GM18858 (cell line): ENCODE results near the gene GABBR2.
"Not testable (repeated sequence)": the region's sequence is repeated elsewhere in the genome, so short reads cannot be mapped to it uniquely, and the experiment has no call there.

Experiments
- ATAC-seq: cut with Tn5 transposase; IDR thresholded peaks from one replicate; pipeline ENCODE4 v1.9.1; 2021; ENCODE audit not compliant: unreplicated experiment

GABBR2 gene

DNA sequence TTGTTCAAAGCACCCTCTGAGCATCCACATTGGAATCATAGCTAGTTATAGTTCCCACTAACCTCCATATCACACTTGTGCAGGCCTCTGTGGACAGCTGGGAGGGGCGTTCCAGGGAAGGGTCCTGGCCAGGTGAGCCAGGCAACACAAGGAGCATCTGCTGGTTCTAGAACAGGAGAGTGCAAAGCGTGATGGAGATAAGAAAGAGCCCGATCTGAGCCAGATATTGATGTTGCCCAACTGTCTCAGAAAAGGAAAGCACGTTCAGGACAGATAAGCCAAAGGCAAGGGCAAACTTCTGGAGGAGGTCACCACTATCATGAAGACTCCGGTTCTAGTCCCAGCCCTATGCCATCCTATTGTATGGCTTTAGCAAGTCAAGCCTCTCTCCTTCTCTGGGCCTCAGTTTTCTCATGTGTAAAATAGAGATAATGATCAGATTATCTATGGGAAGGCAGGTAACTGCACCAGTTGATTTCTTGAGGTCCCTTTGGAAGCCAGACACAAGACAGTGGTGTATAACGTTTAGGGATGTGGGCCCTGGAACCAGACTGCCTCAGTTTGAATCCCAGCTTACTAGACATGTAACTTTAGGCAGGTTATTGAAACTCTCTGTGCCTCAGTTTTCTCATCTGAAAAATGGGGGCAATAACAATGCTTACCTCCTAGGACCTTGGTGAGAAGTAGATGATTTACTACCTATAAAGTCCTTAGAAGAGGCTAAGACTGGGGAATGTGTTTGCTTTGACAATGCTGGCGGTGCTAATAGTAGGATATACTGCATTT, 19.8 kb downstream of the GABBR2 start:
- no peak for ATAC-seq

DNA sequence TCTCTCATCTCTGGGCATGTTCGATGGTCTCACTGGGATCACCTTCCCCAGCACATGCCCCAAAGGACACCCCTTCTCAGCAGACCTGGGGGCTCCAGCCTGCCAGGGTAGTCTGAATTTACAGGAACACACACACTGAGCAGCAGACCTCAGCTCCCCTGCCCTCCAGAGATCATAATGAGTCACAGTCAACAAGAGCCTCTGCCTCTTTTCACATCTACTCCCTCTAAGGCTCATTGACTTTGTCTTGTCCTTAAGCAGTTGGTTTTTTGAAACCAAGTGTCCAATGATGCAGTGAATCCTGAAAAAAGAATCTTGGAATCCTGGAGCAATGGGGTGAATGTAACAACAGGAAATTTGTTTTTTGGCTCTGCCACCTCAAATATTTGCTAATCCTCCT, 20.8 kb downstream of the GABBR2 start:
- ATAC-seq = no peak

DNA sequence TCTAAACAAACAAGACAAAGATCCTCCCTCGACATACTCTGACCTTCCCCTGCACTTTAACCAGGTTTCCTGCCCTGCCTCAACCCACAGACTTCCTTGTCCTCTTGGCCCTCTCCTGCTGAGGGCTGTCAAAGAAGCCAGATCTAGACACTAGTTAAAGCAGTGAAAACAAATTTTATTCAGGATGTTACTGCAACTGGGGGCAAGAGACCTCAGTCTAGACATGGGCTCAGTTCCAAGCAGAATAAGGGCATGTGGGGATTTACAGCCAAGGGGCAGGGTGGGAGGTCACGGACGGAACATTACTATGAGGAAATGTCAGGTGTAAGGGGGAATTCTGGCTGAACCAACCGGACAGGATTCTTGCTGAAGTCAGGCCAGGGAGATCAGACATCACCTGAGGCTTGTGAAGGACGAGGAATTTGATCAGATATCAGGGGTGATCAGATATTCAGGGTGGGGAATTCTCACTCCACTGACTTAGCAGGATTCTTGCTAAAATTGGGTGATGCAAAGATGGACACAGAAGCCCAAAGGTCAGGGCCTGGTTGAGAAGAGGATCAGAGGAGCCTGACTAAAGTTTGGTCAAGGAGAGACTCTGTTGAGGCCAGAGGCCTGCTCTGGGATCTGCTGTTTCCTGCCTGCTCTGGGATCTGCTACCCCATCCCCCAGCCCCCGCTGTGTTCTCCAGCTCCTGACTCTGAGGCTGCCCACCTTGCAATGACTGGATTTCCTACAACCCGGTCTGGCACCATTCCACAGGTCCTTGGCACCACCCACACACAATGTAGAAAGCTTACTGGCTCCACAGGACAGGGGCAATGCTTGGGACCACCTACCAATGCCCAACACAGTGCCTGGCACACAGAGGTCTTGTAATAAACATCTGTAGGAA, 21.5 kb downstream of the GABBR2 start:
- ATAC-seq = no peak

DNA sequence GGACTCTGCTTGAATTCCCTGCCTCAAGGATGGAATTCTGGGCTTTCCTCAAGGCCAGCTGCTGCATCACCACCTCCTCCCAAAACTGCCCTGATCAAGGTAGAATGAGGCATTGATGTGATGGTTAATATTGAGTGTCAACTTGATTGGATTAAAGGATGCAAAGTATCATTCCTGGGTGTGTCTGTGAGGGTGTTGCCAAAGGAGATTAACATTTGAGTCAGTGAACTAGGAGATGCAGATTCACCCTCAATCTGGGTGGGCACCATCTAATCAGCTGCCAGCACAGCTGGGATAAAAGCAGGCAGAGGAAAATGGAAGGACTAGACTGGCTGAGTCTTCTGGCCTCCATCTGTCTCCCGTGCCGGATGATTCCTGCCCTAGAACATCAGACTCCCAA, 23.9 kb downstream of the GABBR2 start:
- ATAC-seq = not testable (repeated sequence)

DNA sequence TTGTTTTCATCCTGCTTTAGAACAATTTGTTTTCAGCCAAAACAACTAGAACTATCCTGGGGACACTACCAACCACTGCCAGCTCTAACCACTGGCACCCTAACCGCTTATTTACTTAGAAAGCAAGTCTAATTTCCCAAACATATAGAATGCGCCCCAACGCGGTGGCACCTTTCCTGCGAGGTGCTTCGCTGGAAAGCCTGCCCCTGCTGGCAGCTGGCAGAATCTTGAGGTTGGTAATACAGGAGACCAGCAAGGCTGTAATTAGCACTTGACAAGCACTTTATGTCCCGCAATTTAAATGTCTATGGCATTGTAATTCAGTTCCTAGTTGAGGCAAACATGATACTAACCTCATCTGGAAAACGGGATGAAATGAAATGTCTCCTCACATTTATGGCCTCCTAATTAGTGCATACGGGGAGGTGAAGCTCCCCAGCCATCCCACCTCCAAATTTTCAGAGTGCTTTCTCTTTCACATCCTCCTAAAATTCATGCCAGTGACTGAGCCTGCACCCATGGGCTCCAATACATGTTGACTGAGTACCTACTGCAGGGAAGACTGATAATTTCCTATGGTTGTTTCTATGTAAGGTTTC, 30.4 kb downstream of the GABBR2 start:
- ATAC-seq = no peak

DNA sequence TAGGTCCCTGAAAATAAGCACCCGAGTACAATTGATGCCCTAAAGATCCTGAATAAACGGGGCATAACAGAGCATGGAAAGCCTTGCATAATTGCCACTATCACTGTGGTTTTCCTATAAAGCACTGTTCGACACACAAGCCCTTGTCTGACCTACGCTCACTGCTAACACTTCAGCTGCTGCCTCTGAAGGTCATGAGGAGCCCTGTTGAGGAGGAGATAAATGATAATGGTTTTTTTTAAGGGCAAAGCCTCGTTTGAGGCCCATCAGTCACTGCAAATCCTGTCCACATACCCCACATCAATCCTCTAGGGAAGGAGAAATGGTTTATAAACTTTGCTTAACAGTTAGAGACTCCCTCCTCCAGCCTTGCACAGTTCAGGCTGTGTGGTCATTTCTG, 35.1 kb downstream of the GABBR2 start:
- no peak for ATAC-seq

DNA sequence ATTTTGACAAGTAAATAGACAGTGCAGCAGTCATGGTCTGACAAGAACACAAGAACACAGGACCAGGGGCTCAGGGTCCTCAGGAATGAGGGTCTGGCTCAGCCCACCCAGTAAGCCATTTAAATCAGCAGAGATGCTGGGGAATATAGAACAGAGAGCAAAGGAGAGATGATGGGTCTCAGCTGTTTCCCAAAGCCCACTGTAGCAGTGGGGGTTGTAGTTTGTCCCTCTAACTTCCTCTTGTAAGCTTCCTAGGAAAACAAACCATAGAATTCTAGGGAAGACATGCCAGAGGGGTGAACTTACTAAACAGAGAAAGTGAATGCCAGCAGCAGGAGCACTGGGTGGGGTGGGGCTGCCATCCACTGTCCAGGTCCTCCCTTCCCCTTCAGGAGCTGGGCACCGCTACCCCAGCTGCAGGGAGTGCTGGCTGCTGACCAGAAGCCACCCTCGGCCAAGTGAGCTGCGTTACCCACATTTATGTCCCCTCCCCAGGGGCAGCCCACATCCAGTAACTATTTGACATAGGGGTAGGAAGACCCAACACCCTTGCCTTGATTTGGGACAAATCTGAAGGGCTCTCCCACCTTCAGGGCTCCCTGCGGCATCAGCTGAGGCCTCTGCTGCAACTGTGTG, 41.6 kb downstream of the GABBR2 start:
- no peak for ATAC-seq

DNA sequence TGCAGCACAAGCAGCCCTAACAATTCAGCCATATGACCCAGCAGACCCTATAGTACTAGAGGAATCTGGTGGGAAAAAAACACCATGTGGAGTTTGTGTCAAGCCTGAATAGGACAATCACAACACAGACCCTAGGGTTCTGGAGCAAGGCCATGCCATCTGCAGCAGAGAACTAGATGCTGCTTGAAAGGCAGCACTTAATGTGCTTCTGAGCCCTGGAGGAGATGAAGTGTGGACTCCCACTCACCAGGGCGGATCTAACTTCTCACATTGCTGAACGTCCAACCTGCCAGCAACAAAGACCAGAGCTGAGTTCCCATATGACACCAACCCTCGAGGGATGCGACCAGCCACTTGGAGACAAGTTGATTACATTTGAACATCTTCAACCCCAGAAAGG, 43.2 kb downstream of the GABBR2 start:
- no peak for ATAC-seq

DNA sequence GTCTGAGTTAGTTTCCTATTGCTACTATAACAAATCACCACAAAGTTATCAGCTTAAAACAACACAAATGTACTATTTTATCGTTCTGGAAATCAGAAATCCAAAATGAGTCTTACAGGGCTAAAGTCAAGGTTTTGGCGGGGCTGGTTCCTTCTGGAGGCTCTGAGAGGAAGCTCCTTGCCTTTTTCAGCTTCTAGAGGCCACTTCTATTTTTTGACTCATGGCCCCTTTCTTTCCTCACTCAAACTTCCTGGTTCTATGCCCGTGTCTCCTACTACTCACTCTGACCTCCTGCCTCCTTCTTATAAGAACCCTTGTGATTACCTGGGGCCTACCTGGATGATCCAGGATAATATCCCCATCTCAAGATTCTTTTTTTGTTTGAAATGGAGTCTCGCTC, 48.2 kb downstream of the GABBR2 start:
- ATAC-seq = no peak

DNA sequence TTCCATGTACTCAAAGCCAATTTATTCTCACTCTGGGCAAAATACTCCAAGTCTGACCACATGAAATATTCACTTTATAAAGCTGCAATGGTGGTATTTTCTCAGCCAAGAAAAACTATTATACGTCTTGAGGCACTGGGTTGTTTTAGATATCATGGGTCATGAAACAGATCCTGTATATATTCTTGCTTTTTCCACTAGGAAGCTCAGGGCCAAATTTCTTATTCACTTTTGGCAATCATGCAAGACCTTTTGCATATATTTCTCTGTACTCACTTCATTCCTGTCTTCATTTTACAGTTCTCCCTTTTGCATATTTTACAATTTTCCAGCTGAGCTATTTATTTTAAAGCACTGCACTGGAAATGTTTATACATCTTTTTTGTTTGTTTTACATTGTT, 49.8 kb downstream of the GABBR2 start:
- no peak for ATAC-seq

DNA sequence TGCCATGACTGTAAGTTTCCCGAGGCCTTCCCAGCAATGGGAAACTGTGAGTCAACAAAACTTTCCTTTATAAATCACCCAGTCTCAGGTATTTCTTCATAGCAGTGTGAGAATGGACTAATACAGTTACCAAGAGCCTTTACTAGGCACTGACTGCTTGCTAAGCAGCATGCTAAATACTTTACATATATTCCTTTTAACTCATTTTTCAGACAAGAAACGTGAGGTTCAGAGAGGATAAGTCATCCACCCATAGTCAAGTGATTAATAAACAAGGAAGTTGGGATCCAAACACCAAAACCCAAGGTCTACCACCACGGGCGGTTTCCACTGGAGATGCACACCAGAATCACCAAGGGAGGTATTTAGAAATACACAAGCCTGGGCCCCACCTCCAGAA, 50.8 kb downstream of the GABBR2 start:
- ATAC-seq = no peak

DNA sequence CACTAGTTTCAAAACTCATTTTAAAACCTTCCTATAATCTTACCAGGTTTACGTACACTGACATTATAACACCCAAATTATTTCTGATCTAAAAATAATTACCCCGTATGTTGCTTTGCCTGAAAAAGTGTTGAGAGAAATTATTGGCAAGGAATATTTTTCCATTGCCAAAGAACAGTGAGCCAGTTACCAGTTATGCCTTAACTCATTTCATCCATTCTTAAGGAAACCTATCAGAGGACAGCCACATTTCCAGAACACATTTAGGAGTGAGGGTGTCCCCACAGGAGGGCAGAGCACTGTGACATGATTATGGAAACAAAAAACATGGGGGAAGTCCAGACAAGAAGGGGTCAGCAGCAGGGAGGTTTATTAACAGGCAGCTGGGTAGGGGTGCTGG, 52.2 kb downstream of the GABBR2 start:
- ATAC-seq = no peak

DNA sequence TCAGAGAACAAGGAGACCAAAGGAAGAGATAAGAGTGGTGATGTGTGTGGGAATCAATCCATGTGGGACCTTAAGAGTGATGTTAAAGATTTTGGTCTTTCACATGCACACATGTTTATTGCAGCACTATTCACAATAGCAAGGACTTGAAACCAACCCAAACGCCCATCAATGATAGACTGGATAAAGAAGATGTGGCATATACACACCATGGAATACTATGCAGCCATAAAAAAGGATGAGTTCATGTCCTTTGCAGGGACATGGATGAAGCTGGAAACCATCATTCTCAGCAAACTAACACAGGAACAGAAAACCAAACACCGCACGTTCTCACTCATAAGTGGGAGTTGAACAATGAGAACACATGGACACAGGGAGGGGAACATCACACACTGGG, 53.3 kb downstream of the GABBR2 start:
- not testable (repeated sequence) for ATAC-seq

DNA sequence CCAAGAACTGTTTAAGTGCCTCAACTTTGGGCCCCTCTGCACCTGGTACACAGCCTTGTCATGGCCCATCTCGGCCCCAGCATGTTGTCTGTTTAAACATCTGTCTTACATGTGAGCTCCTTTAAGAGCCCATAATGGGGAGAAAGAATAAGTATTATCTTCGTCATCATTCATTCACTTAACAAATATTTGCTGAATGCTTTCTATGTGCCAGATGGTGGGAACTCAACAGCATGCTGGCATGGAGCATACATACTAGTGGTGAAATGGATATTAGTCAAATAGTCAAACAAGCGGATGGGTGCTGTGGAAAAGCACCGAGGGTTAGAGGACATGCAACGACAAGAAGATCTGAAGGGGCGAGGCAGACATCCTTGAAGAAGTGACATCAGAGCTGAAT, 54.5 kb downstream of the GABBR2 start:
- ATAC-seq = no peak

DNA sequence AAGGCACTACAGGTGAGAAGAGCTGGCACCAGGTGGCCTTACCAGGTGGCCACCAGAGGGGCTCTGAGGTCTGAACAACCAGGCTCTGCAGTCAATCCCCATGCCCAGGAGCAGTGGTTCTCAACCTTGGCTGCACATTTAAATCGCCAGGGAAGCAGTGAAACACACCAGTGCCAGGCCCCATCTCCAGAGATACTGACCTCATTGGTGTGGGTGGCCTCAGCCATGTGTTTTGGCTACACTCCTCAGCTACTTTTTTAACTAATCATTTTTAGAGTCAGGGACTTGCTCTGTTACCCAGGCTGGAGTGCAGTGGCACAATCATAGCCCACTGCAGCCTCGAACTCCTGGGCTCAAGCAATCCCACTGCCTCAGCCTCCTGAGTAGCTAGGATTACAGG, 56.0 kb downstream of the GABBR2 start:
- ATAC-seq = no peak

DNA sequence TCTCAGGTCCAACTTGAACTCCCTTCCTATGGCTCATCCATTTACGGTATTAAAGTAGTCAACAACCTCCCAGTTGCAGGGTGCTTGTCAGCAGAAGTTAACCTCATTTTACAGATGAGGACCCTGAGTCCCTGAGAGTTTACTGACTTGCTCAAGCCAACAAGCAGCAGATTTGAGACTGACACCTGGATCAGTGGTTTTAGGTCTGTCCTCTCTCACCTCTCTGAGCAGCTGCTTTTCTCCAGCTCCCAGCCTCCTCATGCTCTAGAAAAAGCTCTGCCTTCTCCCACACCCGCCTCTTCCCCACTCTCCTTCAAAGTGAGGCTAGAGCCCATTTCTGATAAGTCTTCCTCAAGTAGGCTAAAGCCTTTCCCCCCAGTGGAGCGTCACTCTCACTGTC, 56.4 kb downstream of the GABBR2 start:
- no peak for ATAC-seq

DNA sequence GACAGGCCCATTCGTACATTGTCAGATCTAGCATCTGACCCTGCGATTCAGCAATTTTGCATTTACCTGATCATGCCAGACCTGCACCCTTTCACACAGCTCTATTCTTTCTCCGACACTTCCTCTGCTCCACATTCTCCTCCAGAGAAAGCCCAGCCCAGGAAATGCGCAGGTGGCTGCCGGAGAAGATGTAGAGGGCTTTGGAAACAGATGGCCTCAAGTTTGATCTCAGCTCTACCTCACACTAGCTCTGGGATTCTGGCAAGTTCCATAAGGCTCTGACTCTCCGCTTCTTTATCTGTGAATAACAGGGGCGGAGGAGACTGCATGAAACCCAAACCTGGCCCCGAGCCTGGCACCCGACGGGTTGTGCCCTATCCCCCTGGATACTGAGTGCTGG, 61.5 kb downstream of the GABBR2 start:
- no peak for ATAC-seq

DNA sequence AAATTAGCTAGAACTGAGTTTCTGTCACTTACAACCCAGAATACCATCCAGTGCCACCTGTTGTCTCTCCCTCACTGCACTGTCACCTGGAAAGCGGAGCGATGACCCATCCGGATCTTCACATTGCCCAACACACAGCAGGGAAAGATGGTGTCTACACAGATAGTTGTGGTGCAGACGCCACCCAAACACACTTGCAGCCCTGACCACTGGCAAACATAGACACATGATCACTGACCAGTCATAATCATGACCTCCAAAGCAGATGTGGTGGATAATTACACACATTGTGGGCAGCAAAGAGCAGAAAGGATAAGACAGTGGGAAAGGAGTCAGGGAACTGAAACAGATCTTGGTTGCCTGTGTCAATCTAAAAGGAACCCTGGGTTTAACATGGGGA, 64.7 kb downstream of the GABBR2 start:
- no peak for ATAC-seq

DNA sequence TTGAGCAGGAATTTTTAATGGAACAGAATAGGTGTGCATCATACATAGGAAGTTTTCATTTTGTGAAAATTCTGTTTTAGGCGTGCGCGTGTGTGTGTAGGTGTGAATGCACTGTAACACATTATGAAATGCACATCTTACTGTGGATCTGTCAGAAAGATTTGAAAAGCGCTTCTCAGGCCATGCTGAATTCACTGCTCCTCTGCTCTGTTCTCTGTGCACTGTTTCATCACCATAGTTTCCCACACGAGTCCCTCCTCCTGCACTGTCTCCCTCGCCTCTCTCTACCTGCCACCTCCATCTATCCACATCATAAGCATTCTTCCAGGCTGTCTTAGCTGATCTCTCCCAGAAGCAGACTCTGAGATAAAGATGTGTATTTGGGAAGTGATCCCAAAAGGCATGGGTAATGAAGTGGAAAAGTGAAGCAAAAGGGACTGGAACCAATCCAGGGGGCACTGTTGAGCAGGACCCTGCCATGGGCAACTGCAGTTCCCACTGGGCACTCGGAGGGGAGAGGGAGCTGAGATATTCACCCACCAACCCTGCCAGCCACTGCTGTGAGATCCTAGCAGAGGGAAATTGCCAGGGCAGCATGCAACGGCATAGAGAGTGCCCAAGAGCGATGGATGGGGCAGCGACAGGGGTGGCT, 65.9 kb downstream of the GABBR2 start:
- no peak for ATAC-seq

DNA sequence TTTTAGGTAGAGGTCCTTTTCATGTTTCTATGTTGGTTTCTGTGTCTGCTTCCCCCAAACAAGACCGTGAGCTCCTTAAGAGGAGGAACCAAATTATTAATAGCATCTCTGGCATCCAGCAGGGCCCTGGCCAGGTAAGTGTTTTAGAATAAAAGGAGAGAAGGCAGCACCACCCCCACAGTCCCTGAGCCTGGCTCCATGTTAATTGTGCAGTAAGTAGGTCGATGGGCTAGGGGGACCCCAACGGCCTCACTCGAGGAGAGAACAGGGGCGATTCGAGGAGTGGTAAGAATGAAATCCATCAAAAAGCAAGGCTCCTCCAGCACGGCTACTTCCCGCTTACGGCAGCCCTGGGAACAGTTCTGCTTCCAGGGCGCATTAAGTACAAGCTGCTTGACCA, 67.0 kb downstream of the GABBR2 start:
- ATAC-seq = no peak

DNA sequence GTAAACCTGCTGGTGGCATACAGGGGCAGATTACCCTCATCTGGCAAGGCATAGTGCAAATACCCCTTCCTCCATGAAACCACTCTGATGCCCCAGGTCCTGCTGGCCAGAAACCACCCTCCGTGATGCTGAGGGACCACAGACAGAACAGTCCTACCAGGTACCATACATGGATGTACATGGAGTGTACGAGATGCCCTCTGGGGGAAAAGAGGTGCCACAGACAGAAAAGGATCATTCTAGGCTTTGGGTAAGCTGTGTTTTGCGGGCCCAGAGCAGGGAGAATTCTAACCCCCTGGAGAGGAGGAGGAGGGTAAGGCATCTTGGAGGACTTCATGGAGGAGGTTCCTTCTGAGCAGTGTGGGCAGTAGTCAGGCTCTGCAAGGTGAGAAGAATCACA, 68.3 kb downstream of the GABBR2 start:
- ATAC-seq = no peak
